Measurements from ENCODE around the gene AMMECR1. TPM values are rescaled to one million over a fixed set of nuclear protein-coding genes. Genes with fewer than 3 reads are reported as not detected.

AMMECR1 gene
- total and polyA plus RNA-seq, 2 of the 8 experiments (the other 6 are each of a cell fraction or from before 2014, with no cell fraction given) = 10.2 to 21.2 TPM

GRCh38 chrX:110318664-110318968, 731 bp upstream of the AMMECR1 start:
- ChIA-PET POLR2A (ENCODE audit: partially characterized antibody) (interaction anchor here (0.8 to 1.6 kb wide), 3 partner anchors 12 to 140 kb away, joined by 3 to 4 read pairs (median 3); no protein-coding TSS in a partner anchor), CTCF (ENCODE audit: partially characterized antibody) (interaction anchor here (2.1 kb wide), 1 partner anchor 94 kb away, joined by 7 read pairs; no protein-coding TSS in a partner anchor)
- Histone ChIP-seq H2BK5ac (ENCODE audit: low read depth, low read length) (no peak overlapping the region; the same call in 1 of the 2 replicates), H3K4me2 (ENCODE audit: insufficient read depth in 1 of 2, low read depth in 2 of 2, low read length in 2 of 2) (peak overlapping the region; percentile 82 to 92), H3K27me3 (replicated peaks in 1 of 4; ENCODE audit: control insufficient read depth in 3 of 4, extremely low read depth in 1 of 4, insufficient read depth in 3 of 4, low read length in 3 of 4) (no peaks in the 10 kb centered on the region), H3K9ac (replicated peaks in 1 of 4; ENCODE audit: extremely low read depth in 1 of 4, low read depth in 3 of 4, low read length in 3 of 4) (peak overlapping the region; percentile 58 to 84 (median 73); a peak in 6 of 7 replicates), H4K20me1 (replicated peaks in 1 of 2; ENCODE audit: control insufficient read depth in 1 of 2, insufficient read depth in 2 of 2, low read length in 2 of 2) (no peaks in the 10 kb centered on the region), H3K36me3 (ENCODE audit: control insufficient read depth in 2 of 4, insufficient read depth in 4 of 4, low read length in 3 of 4) (no peaks in the 10 kb centered on the region), H3K79me2 (ENCODE audit: control insufficient read depth in 1 of 2, insufficient read depth in 2 of 2, low read length in 2 of 2) (peaks cover 0 to 35% of the 10 kb centered on the region in 2 experiments; a peak in 2 of 4 replicates), H4K91ac (replicated peaks; ENCODE audit: insufficient read length, low read length) (no peak overlapping the region), H2BK15ac (ENCODE audit: low read length) (no peak overlapping the region), H2BK120ac (replicated peaks; ENCODE audit: low read depth, low read length) (no peak overlapping the region), H3K18ac (ENCODE audit: extremely low read depth, low read length) (no peak overlapping the region; the same call in 1 of the 2 replicates), H3K14ac (ENCODE audit: insufficient read length) (no peak overlapping the region), H3K23ac (ENCODE audit: insufficient read length) (no peak overlapping the region), H3K56ac (replicated peaks; ENCODE audit: insufficient read length, low read depth, low read length) (no peak overlapping the region), H3K9me3 (ENCODE audit: insufficient read depth in 2 of 2, low read depth in 1 of 2, low read length in 1 of 2) (no peaks in the 10 kb centered on the region), H2AFZ (ENCODE audit: low read length) (peak overlapping the region; percentile 70; the same call in 1 of the 2 replicates), H3K4ac (replicated peaks; ENCODE audit: insufficient read length, low read depth, low read length) (no peak overlapping the region), H3K27ac (ENCODE audit: low read depth, low read length) (peak overlapping the region; percentile 58; the same call in 1 of the 2 replicates), H2AK5ac (ENCODE audit: low read depth, low read length) (no peak overlapping the region), H3K4me3 (ENCODE audit: extremely low read depth in 1 of 4, insufficient read depth in 2 of 4, low read depth in 3 of 4, low read length in 4 of 4) (peak overlapping the region; percentile 38 to 97 (median 54)), H4K5ac (ENCODE audit: insufficient read length, low read depth, low read length) (no peak overlapping the region), H3K23me2 (ENCODE audit: low read depth, low read length) (0 out of 2 replicates have a peak, but pooled peaks cover 4% of the 10 kb centered on the region), H2BK20ac (ENCODE audit: low read length) (no peak overlapping the region), H3K4me1 (replicated peaks in 1 of 4; ENCODE audit: control insufficient read depth in 3 of 4, insufficient read depth in 4 of 4, low read length in 3 of 4) (peaks cover 0 to 13% (median 2%) of the 10 kb centered on the region in 4 experiments; a peak in 4 of 7 replicates), H4K8ac (ENCODE audit: extremely low read depth, insufficient read depth, low read length) (peak overlapping the region; percentile 95; the same call in 1 of the 2 replicates), H3K79me1 (ENCODE audit: low read depth, low read length) (no peaks in the 10 kb centered on the region), H2BK12ac (ENCODE audit: low read depth, low read length) (no peak overlapping the region)
- FAIRE-seq = no peak
- no peak for DNase-seq (ENCODE audit: low read depth in 1 of 2, low spot score in 2 of 2)
- 11% methylated on average over 4 of the region's 4 CpGs; no CpG with 5 or more reads in 1 of the 2 experiments for WGBS, 2 experiments (ENCODE audit: extremely low coverage in 1 of 2, insufficient coverage in 1 of 2, insufficient read length in 1 of 2, insufficient replicate concordance in 2 of 2, low coverage in 1 of 2, low lambda C conversion rate in 2 of 2, missing lambda C conversion rate in 1 of 2)
- no peak for TF ChIP-seq SP2 (IDR thresholded peaks at IDR 0.05; ENCODE audit: low read length)
- no peak for TF ChIP-seq SP4 (IDR thresholded peaks at IDR 0.05; ENCODE audit: low read length)
- no peak for TF ChIP-seq CHD2 (IDR thresholded peaks at IDR 0.05; ENCODE audit: low read length)
- TF ChIP-seq POLR2AphosphoS5 (IDR thresholded peaks at IDR 0.05; ENCODE audit: low read depth, low read length) = no peak
- TF ChIP-seq EP300 (IDR thresholded peaks at IDR 0.05; ENCODE audit: borderline replicate concordance in 1 of 2, low read depth in 2 of 2, low read length in 2 of 2) = no peak
- no peak for TF ChIP-seq NRF1 (IDR thresholded peaks at IDR 0.05; ENCODE audit: low read depth, low read length)
- TF ChIP-seq TEAD4 (IDR thresholded peaks at IDR 0.05; ENCODE audit: low read depth, low read length) = no peak
